Sigmoid colon (tissue), 4 donors: ENCODE data around the gene ITGB5.

Experiments
- CTCF ChIP-seq, 4 experiments: fragments of 450-650 bp in 3 of 4; fragments of 200-600 bp in 1 of 4; IDR thresholded peaks; one replicate each; pipeline ENCODE4 v1.5.1; 2016 to 2019; ENCODE audit warnings: antibody characterized with exemption in 4 of 4, mild to moderate bottlenecking in 3 of 4, moderate library complexity in 2 of 4
- EP300 ChIP-seq, 4 donors: sonication (generic); formaldehyde crosslinking; IDR thresholded peaks; one replicate each; pipeline ENCODE4 v1.6.1; 2017; ENCODE audit warnings: antibody characterized with exemption in 4 of 4
- POLR2A ChIP-seq, 2 donors: fragments of 450-650 bp; IDR thresholded peaks; one replicate each; pipeline ENCODE4 v1.6.1; 2016; ENCODE audit warnings: antibody characterized with exemption in 2 of 2, mild to moderate bottlenecking in 2 of 2, moderate library complexity in 2 of 2
- POLR2AphosphoS5 ChIP-seq, 4 donors: sonication (generic); formaldehyde crosslinking; IDR thresholded peaks; one replicate each; pipeline ENCODE4 v1.6.1; 2017; ENCODE audit warnings: antibody characterized with exemption in 4 of 4

- no peak for TF ChIP-seq CTCF (IDR thresholded peaks at IDR 0.05)
- no peak for TF ChIP-seq POLR2A (IDR thresholded peaks at IDR 0.05)
- no peak for TF ChIP-seq POLR2AphosphoS5 (IDR thresholded peaks at IDR 0.05)
- TF ChIP-seq EP300 (IDR thresholded peaks at IDR 0.05) = no peak
These were observed 70.1 kb downstream of the ITGB5 start for GRCh38 chr3:124817079-124817478.
